ENCODE results near the gene SEC24C.
"Not testable (repeated sequence)": the region's sequence is repeated elsewhere in the genome, so short reads cannot be mapped to it uniquely, and the experiment has no call there.

Gene SEC24C

DNA sequence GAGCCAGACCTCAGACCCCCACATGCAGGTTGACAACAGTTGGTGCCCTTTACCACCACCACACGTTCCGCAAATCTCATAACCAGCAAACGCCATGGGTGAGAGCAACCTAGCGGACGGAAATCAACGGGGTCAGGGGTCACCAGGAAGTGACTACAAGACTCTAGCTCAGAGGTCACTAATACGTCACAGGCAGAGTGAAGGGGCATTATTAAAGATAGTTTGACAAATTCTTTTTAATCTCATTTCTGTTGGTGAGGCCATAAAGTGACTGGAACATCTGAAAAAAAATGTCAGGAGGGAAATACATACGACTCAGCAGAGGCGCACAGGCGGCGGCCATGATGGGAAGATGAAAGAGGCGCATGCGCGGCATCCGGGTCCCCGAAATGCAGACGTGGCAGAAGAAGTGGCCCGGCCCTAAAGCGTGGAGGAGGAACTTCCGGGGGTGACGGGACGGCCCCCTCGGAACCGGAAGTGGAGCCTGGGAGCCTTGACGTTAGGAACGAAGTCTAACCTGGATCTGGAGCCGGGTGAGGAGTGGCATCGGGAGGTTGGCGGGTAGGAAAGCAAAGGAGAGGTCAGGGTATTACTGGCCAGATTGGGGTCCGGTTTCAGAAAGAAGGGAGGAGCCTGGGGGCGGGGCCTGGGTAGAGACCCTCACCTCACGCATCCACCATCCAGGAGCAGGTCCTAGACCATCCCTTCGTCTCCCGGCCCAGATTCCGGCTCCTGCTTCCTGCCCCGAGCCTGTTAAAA, at the start of gene SEC24C:
TSS of gene SEC24C (plus strand) at position 468 of the 759 bp plus-strand sequence. CDS start 2,461 bp downstream, outside the sequence.
- DNase-seq (ENCODE audit: low spot score) = peak; percentile 80

GRCh38 chr10:73695302-73695701, 48.9 kb upstream of the SEC24C start:
- not testable (repeated sequence) for DNase-seq (ENCODE audit: low spot score)

- not testable (repeated sequence) for DNase-seq (ENCODE audit: low spot score)
Measured at GRCh38 chr10:73697675-73698159, 46.5 kb upstream of the SEC24C start, which contains the start of gene AGAP5. Gene AGAP5, minus strand, starts transcription at chr10:73698109. Its CDS starts 354 bp downstream, at chr10:73697755.

GRCh38 chr10:73698819-73699218, 45.4 kb upstream of the SEC24C start:
- DNase-seq (ENCODE audit: low spot score) = not testable (repeated sequence)

GRCh38 chr10:73703924-73704323, 40.2 kb upstream of the SEC24C start:
- DNase-seq (ENCODE audit: low spot score) = not testable (repeated sequence)

- not testable (repeated sequence) for DNase-seq (ENCODE audit: low spot score)
Measured at GRCh38 chr10:73705506-73706072, 38.6 kb upstream of the SEC24C start.

DNA sequence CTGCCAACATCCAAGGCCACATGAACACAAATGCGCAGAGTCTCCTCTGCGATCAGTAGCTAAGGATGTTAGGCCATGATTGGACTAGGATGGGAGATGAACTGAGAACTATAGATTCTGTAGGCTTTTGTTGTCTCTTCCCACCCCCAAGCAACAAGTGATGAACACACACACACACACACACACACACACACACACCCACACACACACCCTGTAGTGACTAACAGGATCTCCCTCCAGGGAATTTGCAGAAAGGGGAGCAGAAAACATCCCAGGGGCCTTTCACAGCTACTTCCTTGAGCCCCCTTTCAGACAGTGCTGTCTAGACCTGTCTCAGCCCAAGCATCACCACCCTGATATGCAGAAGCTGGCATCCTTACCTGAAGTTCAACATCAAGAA, 37.7 kb upstream of the SEC24C start:
- DNase-seq (ENCODE audit: low spot score) = not testable (repeated sequence)

GRCh38 chr10:73707628-73708027, 36.5 kb upstream of the SEC24C start:
- not testable (repeated sequence) for DNase-seq (ENCODE audit: low spot score)

- not testable (repeated sequence) for DNase-seq (ENCODE audit: low spot score)
Measured at GRCh38 chr10:73708122-73708521, 36.0 kb upstream of the SEC24C start.

DNA sequence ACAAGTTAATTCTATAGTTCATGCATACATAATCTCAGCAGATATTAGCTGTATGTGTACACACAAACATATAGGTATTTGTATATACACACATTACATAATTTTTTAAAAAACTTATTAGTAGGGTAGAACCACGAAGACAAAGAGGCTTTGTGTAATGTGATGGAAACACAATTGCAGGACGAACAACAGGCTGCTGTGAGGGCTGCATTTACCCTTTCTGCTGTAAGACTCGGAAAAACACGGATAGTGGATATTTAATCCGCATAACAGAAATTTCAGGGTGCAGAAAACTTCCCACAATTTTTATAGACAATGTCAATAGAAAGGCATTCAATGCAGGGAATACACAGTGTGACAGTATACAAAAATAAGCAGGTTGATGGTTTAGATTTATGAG, 32.5 kb upstream of the SEC24C start:
- not testable (repeated sequence) for DNase-seq (ENCODE audit: low spot score)

GRCh38 chr10:73713912-73714311, 30.3 kb upstream of the SEC24C start:
- not testable (repeated sequence) for DNase-seq (ENCODE audit: low spot score)

DNA sequence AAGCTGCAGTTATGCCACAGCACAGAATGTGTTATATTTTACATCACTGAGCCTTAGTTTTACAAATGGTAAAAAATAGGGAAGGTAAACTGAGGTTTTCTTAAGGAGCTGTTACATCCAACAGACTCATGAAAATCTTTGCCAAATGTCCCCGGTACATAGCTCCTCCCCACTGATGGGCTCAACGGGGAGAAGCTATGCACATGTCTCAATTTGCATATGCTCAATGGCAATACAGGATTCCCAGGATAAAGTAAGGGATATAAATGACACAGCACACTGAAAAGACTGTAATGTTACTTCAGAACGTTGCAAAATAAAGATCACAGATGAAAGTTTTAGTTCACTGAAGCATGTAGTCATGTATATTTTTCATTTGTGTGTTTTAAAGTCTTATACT, 29.7 kb upstream of the SEC24C start:
- not testable (repeated sequence) for DNase-seq (ENCODE audit: low spot score)

DNA sequence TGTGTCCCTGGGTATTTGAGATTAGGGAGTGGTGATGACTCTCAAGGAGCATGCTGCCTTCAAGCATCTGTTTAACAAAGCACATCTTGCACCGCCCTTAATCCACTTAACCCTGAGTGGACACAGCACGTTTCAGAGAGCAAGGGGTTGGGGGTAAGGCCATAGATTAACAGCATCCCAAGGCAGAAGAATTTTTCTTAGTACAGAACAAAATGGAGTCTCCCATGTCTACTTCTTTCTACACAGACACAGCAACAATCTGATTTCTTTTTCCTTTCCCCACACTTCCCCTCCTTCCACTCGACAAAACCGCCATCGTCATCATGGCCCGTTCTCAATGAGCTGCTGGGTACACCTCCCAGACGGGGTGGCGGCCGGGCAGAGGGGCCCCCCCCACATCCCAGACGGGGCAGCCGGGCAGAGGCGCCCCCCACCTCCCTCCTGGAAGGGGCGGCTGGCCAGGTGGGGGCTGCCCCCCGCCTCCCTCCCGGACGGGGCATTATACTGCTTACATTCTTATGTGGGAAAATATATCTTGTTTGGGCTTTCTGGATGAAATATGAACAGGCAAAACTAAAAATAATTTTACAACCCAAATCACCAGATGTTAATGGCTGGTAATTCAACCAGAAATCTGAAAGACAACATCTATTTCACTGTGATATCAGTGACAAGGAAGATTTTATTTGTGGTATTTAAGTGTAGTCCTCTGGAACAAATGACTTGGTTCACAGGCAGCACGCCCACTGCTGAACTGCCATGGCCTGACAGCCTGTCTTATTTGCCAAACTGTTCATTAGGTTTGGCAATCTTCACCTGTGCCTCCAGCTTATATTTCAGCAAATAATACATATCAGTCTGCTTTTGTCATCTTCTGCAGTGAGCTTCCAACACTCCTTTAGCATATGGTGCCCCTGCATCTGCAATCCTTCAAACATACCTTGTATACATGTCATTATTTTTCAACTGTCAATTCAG, 28.7 kb upstream of the SEC24C start:
- DNase-seq (ENCODE audit: low spot score) = not testable (repeated sequence)

- no peak for DNase-seq (ENCODE audit: low spot score)
Measured at GRCh38 chr10:73716251-73716650, 27.9 kb upstream of the SEC24C start.

DNA sequence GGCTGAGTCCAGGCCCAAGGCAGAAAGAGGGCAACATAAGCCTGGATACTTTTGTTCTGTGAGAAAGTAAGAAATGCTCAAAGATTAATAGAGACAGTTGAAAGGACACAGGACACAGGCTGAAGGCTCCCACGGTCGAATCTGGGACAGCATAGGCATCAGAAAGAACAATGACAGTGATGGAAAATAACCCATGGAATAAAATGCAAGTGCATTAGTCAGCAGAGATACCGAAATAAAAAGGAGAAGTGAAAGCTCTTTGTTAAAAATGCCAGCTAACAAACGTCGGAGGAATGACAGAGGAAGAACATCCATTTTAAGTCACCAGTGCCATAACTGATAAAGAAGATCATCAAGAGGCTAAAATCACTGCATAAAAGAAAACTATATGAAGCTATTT, 26.6 kb upstream of the SEC24C start:
- DNase-seq (ENCODE audit: low spot score) = no peak

GRCh38 chr10:73720561-73720960, 23.6 kb upstream of the SEC24C start:
- DNase-seq (ENCODE audit: low spot score) = not testable (repeated sequence)

- no peak for DNase-seq (ENCODE audit: low spot score)
Measured at GRCh38 chr10:73723516-73723915, 20.7 kb upstream of the SEC24C start.

GRCh38 chr10:73729781-73730152, 14.4 kb upstream of the SEC24C start:
- DNase-seq (ENCODE audit: low spot score) = not testable (repeated sequence)

GRCh38 chr10:73730153-73730906, 13.8 kb upstream of the SEC24C start:
- peak; percentile 60 for DNase-seq (ENCODE audit: low spot score)

GRCh38 chr10:73731588-73732375, 12.4 kb upstream of the SEC24C start:
- DNase-seq (ENCODE audit: low spot score) = no peak

All from HuH-7 (cell line).